AG09309 (cell line): ENCODE measurements around the gene DENND1B.

Experiments
- DNase-seq: peaks from one replicate; pipeline ENCODE4 v3.0.0-alpha.2; 2010; ENCODE audit warnings: low read depth
- H3K4me3 ChIP-seq: 2 replicates; pipeline ENCODE4 v1.5.1; 2011; ENCODE audit warnings: mild to moderate bottlenecking, low read depth, low read length, moderate library complexity; ENCODE audit not compliant: control insufficient read depth
- TF ChIP-seq, protein P1 (sequence below): IDR thresholded peaks from 2 replicates; pipeline ENCODE4 v1.5.1; 2011; ENCODE audit warnings: mild to moderate bottlenecking, low read depth, low read length, inconsistent platforms; ENCODE audit not compliant: insufficient read depth, control insufficient read depth; ENCODE audit errors: missing control alignments

Gene DENND1B

DNA sequence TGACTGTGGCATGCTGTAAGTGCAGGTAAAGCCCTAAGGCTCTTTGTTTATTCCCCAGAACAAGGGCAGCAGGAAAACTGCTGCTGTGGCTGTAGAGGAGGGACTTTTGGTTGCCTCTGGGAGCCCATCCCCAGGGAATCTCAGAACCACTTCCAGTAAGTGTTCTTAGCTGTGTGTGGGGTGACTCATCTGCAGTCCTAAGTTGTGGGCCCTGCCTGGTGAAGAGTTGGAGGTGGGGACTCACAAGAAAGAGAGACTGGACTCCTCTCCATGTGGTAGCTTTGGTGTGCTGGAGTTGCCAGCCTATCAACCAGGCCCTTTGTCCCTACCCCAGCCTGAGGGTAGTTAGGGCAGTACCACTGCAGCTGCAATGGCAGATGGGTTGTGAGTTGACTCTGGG lies 24.0 kb upstream of the DENND1B start:
- DNase-seq, result peak; percentile 59
- no peak overlapping the region for H3K4me3 ChIP-seq
- TF ChIP-seq, protein P1, sequence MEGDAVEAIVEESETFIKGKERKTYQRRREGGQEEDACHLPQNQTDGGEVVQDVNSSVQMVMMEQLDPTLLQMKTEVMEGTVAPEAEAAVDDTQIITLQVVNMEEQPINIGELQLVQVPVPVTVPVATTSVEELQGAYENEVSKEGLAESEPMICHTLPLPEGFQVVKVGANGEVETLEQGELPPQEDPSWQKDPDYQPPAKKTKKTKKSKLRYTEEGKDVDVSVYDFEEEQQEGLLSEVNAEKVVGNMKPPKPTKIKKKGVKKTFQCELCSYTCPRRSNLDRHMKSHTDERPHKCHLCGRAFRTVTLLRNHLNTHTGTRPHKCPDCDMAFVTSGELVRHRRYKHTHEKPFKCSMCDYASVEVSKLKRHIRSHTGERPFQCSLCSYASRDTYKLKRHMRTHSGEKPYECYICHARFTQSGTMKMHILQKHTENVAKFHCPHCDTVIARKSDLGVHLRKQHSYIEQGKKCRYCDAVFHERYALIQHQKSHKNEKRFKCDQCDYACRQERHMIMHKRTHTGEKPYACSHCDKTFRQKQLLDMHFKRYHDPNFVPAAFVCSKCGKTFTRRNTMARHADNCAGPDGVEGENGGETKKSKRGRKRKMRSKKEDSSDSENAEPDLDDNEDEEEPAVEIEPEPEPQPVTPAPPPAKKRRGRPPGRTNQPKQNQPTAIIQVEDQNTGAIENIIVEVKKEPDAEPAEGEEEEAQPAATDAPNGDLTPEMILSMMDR, result no peak

DNA sequence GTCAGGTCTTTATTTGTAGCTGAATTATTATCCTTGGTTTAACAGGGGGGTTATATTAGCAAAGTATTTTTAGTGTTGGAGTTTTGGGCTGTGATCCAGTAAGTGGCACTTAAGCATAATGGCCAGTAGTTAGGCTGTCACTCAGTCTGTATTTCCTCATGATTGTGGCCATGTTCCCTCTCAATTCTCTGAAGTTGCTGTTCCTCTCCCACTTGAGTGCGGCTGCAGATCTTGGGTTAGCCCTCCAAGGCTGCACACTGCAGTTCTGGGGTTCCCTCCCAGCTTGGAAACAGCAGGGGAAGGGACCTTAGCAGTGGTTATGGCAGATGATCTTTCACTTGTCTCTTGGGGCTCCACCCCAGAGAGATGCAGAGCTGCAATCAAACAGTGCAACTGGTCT lies 23.2 kb upstream of the DENND1B start:
- TF ChIP-seq, protein P1, result no peak
- no peak overlapping the region for H3K4me3 ChIP-seq
- no peak for DNase-seq

GRCh38 chr1:197797010-197797409 lies 21.7 kb upstream of the DENND1B start:
- TF ChIP-seq, protein P1, result no peak
- H3K4me3 ChIP-seq, result no peak overlapping the region
- no peak for DNase-seq

DNA sequence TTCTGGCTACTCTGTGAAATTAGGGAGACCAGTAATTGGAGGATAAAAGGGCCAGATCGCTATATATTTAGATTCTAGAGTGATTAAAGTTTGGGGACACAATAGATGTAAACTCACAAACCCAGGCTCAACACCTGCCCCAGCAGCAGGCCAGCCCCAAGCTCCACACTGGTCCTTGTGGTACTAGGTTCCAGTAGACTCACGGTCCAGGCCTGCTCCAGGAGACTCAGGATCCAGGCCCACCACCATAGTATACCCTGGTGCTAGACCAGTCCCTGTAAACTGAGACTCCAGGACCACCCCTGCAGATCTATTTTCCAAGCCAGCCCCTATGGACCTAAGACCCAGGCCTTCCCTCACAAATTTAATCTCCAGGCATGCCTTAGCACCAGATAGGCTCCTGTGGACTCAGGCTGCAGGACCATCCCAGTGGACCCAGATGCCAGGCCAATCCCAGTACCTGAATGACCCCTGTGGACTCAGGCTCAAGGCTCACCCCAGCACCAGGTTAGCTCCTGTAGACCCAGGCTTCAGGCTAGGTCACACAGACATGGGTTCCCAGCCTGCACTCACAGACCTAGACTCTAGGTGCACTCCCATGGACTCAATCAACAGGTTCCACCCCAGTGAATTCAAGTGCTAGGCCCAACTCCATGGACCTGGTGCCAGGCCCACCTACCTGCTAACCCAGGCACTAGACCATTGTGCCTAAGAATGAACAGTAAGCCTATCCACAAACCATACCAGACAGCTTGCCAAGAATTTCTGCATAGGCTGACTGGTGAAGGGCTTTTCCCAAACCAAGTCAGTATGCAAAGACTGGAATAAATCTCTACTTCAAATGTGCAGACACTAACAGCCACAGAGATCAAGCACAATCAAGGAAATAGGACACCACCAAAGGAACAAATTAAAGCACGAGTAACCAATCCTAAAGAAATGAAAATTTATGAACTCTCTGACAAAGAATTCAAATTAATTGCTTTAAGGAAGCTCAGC lies 13.8 kb upstream of the DENND1B start:
- H3K4me3 ChIP-seq, result no peak overlapping the region
- no peak for DNase-seq
- TF ChIP-seq, protein P1, result no peak

DNA sequence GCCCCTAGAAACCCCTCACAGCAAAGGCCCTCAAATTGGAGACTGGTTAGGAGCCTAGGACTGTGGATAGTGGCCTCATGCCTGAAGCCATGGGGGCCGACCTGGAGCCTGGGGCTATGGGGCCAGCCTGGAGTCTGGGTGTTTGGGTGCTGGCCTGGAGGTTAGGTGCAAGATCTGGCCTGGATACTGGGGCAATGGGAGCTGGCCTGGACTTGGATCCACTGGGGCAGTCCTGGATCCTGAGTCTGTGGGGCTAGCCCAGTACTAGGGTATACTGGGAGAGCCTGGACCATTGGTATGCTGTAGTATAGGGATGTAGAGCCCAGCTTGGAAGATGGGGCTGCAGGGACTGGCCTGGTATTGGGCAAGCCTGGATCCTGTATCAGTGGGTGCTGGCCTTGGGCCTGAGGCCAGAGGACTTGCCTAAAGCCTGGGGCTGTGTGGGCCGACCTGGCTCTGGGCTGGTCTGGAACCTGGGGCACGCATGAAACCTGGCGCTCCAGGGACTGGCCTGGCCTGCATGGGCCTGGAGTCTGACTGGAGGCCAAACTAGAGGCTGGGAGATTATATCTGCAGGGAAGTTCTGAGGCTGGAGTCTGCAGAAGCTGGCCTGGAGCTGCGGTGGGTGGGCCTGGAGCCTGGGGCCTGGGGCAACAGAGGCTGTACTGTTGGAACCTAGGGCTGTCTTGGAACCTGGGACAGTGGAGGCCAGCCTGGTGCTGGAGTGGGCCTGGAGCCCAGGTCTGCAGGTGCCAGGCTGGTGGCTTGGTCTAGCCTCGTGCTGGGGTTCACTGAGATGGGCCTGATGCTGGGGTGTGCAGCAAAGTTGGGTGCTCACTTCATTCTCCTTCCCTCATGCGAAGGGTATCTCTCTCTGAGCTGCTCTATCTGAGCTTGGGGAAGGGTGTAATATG lies 12.6 kb upstream of the DENND1B start:
- no peak overlapping the region for H3K4me3 ChIP-seq
- DNase-seq, result no peak
- TF ChIP-seq, protein P1, result no peak

DNA sequence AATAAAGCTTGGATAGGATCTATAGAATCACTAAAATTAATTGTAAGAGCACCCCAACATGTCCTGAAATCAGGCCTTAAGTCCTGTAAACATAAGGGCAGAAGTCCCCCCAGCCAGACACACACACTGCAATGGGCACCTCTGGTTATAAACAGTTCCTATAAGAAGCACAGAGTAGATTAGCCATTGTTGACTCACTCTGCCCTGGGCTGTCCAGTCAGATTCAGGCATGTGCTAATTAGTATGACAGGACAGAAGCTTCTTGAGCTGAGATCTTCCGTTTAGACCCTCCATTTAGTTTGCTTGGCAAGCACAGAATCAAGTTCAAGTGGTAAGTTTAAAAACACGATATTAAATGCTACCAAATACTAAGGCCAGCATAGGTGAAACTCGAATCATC lies 11.8 kb upstream of the DENND1B start:
- peak; percentile 34 for DNase-seq
- TF ChIP-seq, protein P1, result no peak
- no peak overlapping the region for H3K4me3 ChIP-seq
